ENCODE measurements around the gene TREML2. TPM values are rescaled to one million over a fixed set of nuclear protein-coding genes. Genes with fewer than 3 reads are reported as not detected.

TREML2 gene
- polyA plus RNA-seq, 1 of the 3 experiments (the other 2 are of a cell fraction), result not detected

DNA sequence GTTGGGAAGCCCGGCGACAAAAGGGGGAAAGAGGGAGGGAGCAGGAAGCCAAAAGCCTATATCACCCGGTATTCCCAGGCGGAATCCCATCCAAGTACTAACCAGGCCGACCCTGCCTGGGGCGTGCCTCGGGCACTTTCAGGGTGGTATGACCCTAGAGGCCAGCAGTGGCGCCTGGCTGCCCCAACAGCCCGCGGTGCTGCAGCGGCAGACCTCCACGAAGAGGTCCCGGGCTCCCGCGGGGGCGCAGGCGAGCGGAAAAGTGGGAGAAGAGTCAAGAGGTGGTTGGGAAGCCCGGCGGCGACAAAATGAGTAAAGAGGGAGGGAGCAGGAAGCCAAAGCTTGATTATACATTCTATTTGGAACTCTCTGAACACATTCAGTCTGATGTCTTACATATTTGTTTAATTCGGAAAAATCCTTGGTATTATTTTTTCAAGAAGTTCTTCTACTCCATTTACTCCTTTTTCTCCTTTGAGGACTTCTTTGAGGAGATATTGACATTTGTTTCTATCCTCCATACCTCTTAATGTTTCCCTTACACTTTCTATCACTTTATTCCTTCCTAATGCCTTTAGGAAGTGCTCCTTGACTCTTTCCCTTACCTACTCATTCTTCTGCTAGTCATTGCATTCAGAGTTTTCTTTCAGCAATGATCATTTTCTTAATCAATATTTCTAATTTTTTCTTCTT lies 38.7 kb upstream of the TREML2 start:
- Histone ChIP-seq H3K9me3 (no peaks in the 10 kb centered on the region), H3K4me3 (ENCODE audit: low read depth in 2 of 2, low read length in 1 of 2) (no peak overlapping the region), H3K9ac (no peak overlapping the region), H3K4me1 (ENCODE audit: control insufficient read depth in 1 of 2, insufficient read depth in 2 of 2, low read depth in 1 of 2, low read length in 1 of 2) (no peaks in the 10 kb centered on the region; a peak in 1 of 4 replicates), H3K36me3 (replicated peaks in 1 of 2; ENCODE audit: control insufficient read depth in 1 of 2, insufficient read depth in 2 of 2, low read length in 1 of 2) (no peaks in the 10 kb centered on the region), H3K9me2 (no peaks in the 10 kb centered on the region), H3K4me2 (no peak overlapping the region), H3K79me2 (ENCODE audit: insufficient read depth) (no peaks in the 10 kb centered on the region), H2AFZ (ENCODE audit: low read depth) (no peak overlapping the region), H3K27ac (ENCODE audit: low read depth in 2 of 2, low read length in 1 of 2) (no peak overlapping the region), H4K20me1 (ENCODE audit: insufficient read depth) (no peaks in the 10 kb centered on the region), H3K27me3 (ENCODE audit: insufficient read depth) (peaks cover 10% of the 10 kb centered on the region; the same call in 1 of the 2 replicates), H3F3A (replicated peaks; ENCODE audit: insufficient read depth) (no peaks in the 10 kb centered on the region)
- no peak for DNase-seq
- POLR2A ChIA-PET, result no interaction called here
- WGBS (ENCODE audit: low lambda C conversion rate), result 8% methylated on average over 22 of the region's 22 CpGs
- CTCF ChIA-PET, result no interaction called here
- TF ChIP-seq RCOR1 (IDR thresholded peaks at IDR 0.05; ENCODE audit: low read length) (no peak), TEAD4 (IDR thresholded peaks at IDR 0.05; ENCODE audit: borderline replicate concordance, insufficient read depth) (no peak), FOXJ3 (CRISPR knock-in tag; IDR thresholded peaks at IDR 0.05) (no peak), RXRA (IDR thresholded peaks at IDR 0.05; ENCODE audit: borderline replicate concordance, low read depth) (no peak), SMC3 (IDR thresholded peaks at IDR 0.05; ENCODE audit: low read depth, low read length) (no peak), JUND (IDR thresholded peaks at IDR 0.05) (no peak), RAD21 (IDR thresholded peaks at IDR 0.05; ENCODE audit: low read length) (no peak), CHD2 (IDR thresholded peaks at IDR 0.05; ENCODE audit: low read length, partially characterized antibody) (no peak), MXI1 (IDR thresholded peaks at IDR 0.05; ENCODE audit: low read depth, low read length) (no peak)
- TF ChIP-seq, protein P1, sequence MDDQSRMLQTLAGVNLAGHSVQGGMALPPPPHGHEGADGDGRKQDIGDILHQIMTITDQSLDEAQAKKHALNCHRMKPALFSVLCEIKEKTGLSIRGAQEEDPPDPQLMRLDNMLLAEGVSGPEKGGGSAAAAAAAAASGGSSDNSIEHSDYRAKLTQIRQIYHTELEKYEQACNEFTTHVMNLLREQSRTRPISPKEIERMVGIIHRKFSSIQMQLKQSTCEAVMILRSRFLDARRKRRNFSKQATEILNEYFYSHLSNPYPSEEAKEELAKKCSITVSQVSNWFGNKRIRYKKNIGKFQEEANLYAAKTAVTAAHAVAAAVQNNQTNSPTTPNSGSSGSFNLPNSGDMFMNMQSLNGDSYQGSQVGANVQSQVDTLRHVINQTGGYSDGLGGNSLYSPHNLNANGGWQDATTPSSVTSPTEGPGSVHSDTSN (IDR thresholded peaks at IDR 0.05), result no peak

DNA sequence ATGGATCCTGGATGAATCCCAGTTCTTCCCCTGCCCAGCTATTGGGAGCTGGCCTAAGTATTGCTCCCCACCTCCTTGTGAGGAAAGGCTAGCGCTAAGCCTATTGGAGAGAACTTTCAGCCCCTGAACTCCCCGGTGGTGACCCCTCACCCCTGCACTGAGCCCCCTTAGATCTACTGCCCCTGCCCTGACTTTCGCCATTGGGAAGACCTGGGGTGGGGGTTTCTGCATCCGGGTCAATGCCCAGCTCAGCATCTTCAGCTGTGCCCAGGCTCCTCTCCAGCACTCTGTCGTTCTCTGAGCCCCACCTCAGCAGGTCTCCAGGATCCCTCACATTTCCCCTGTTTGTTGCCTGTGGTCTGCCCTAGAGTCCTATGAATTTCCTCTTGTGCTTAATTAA lies 36.2 kb upstream of the TREML2 start:
- Histone ChIP-seq H3K36me3 (replicated peaks in 1 of 2; ENCODE audit: control insufficient read depth in 1 of 2, insufficient read depth in 2 of 2, low read length in 1 of 2) (no peaks in the 10 kb centered on the region), H3K9ac (no peak overlapping the region), H3K9me2 (no peaks in the 10 kb centered on the region), H2AFZ (ENCODE audit: low read depth) (no peak overlapping the region), H3K4me2 (no peak overlapping the region), H3K4me1 (ENCODE audit: control insufficient read depth in 1 of 2, insufficient read depth in 2 of 2, low read depth in 1 of 2, low read length in 1 of 2) (no peaks in the 10 kb centered on the region; a peak in 1 of 4 replicates), H3K27me3 (ENCODE audit: insufficient read depth) (peaks cover 10% of the 10 kb centered on the region; the same call in 1 of the 2 replicates), H3K27ac (ENCODE audit: low read depth in 2 of 2, low read length in 1 of 2) (no peak overlapping the region), H4K20me1 (ENCODE audit: insufficient read depth) (no peaks in the 10 kb centered on the region), H3K9me3 (no peaks in the 10 kb centered on the region; the same call in 1 of the 2 replicates), H3K4me3 (ENCODE audit: low read depth in 2 of 2, low read length in 1 of 2) (no peak overlapping the region), H3K79me2 (ENCODE audit: insufficient read depth) (no peaks in the 10 kb centered on the region), H3F3A (replicated peaks; ENCODE audit: insufficient read depth) (no peaks in the 10 kb centered on the region)
- no peak for DNase-seq
- POLR2A ChIA-PET, result no interaction called here
- WGBS (ENCODE audit: low lambda C conversion rate), result 17% methylated on average over 2 of the region's 5 CpGs
- CTCF ChIA-PET, result no interaction called here
- TF ChIP-seq RCOR1 (IDR thresholded peaks at IDR 0.05; ENCODE audit: low read length) (no peak), RAD21 (IDR thresholded peaks at IDR 0.05; ENCODE audit: low read length) (no peak), POLR2AphosphoS5 (IDR thresholded peaks at IDR 0.05; ENCODE audit: low read depth, low read length) (no peak), FOSL2 (IDR thresholded peaks at IDR 0.05; ENCODE audit: borderline replicate concordance, low read depth) (no peak), MXI1 (IDR thresholded peaks at IDR 0.05; ENCODE audit: low read depth, low read length) (no peak), TEAD4 (IDR thresholded peaks at IDR 0.05; ENCODE audit: borderline replicate concordance, insufficient read depth) (no peak)
- TF ChIP-seq, protein P2, sequence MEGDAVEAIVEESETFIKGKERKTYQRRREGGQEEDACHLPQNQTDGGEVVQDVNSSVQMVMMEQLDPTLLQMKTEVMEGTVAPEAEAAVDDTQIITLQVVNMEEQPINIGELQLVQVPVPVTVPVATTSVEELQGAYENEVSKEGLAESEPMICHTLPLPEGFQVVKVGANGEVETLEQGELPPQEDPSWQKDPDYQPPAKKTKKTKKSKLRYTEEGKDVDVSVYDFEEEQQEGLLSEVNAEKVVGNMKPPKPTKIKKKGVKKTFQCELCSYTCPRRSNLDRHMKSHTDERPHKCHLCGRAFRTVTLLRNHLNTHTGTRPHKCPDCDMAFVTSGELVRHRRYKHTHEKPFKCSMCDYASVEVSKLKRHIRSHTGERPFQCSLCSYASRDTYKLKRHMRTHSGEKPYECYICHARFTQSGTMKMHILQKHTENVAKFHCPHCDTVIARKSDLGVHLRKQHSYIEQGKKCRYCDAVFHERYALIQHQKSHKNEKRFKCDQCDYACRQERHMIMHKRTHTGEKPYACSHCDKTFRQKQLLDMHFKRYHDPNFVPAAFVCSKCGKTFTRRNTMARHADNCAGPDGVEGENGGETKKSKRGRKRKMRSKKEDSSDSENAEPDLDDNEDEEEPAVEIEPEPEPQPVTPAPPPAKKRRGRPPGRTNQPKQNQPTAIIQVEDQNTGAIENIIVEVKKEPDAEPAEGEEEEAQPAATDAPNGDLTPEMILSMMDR (IDR thresholded peaks at IDR 0.05), result no peak
- TF ChIP-seq, protein P3, sequence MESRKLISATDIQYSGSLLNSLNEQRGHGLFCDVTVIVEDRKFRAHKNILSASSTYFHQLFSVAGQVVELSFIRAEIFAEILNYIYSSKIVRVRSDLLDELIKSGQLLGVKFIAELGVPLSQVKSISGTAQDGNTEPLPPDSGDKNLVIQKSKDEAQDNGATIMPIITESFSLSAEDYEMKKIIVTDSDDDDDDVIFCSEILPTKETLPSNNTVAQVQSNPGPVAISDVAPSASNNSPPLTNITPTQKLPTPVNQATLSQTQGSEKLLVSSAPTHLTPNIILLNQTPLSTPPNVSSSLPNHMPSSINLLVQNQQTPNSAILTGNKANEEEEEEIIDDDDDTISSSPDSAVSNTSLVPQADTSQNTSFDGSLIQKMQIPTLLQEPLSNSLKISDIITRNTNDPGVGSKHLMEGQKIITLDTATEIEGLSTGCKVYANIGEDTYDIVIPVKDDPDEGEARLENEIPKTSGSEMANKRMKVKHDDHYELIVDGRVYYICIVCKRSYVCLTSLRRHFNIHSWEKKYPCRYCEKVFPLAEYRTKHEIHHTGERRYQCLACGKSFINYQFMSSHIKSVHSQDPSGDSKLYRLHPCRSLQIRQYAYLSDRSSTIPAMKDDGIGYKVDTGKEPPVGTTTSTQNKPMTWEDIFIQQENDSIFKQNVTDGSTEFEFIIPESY (IDR thresholded peaks at IDR 0.05; ENCODE audit: borderline replicate concordance, low read depth), result no peak
- TF ChIP-seq, protein P4, sequence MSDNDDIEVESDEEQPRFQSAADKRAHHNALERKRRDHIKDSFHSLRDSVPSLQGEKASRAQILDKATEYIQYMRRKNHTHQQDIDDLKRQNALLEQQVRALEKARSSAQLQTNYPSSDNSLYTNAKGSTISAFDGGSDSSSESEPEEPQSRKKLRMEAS (IDR thresholded peaks at IDR 0.05; ENCODE audit: low read depth), result no peak
- TF ChIP-seq, protein P1 (IDR thresholded peaks at IDR 0.05), result no peak
- TF ChIP-seq, protein P5, sequence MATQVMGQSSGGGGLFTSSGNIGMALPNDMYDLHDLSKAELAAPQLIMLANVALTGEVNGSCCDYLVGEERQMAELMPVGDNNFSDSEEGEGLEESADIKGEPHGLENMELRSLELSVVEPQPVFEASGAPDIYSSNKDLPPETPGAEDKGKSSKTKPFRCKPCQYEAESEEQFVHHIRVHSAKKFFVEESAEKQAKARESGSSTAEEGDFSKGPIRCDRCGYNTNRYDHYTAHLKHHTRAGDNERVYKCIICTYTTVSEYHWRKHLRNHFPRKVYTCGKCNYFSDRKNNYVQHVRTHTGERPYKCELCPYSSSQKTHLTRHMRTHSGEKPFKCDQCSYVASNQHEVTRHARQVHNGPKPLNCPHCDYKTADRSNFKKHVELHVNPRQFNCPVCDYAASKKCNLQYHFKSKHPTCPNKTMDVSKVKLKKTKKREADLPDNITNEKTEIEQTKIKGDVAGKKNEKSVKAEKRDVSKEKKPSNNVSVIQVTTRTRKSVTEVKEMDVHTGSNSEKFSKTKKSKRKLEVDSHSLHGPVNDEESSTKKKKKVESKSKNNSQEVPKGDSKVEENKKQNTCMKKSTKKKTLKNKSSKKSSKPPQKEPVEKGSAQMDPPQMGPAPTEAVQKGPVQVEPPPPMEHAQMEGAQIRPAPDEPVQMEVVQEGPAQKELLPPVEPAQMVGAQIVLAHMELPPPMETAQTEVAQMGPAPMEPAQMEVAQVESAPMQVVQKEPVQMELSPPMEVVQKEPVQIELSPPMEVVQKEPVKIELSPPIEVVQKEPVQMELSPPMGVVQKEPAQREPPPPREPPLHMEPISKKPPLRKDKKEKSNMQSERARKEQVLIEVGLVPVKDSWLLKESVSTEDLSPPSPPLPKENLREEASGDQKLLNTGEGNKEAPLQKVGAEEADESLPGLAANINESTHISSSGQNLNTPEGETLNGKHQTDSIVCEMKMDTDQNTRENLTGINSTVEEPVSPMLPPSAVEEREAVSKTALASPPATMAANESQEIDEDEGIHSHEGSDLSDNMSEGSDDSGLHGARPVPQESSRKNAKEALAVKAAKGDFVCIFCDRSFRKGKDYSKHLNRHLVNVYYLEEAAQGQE (IDR thresholded peaks at IDR 0.05; ENCODE audit: low read depth, low read length), result no peak
